GM21529 (cell line): ENCODE data around the gene PDE8B.

Experiments
- ATAC-seq: cut with Tn5 transposase; IDR thresholded peaks from one replicate; pipeline ENCODE4 v1.9.1; 2021; ENCODE audit not compliant: unreplicated experiment

PDE8B gene

DNA sequence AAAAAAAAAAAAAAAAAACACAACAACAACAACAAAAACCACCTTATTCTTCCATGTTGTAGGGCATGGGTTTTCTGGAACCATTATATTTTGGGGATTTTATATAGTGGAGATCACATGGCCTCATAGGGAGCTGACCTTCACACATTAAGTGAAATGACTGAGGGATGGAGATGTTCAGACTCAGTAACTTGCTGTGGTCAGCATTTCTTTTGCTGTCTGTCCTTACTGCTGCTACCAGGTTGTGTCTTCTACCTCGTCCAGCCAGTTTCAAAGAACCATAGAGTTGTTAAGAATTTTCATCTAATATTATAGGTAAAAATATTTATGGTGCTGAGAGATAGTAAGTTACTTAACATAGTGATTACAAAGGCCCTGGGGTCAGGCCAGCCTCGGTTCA lies 107.6 kb downstream of the PDE8B start:
- ATAC-seq, result no peak

DNA sequence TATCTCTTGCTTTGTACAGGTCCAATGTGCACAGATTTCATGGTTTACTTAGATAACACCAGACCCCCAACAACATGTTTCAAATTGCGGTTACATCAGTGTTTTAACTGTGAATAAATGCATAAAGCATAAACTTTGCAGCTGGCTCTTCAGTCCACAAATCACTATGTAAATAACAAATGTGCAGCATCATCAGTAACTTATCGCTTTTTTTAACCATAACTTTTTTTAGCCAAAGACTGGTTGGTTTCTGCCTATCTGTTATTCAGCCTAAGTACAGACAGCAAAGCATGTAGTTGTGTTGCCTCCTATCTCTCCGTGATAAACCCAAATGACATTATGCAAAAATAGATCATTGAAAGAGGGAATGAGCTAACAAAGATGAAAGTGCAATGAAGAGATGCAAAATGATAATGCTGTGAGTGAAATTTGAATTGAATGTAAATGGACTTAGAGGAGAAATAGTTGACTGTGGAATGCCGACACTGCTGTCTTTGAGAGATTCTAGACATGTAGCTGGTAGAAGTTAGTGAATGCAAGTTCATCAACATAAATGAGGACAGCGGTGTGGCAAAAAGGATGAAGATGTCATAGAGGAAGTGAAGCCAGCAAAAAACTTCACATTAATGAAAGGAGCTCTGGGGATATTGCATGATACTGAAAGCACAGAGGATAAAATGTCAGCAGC lies 108.8 kb downstream of the PDE8B start:
- ATAC-seq, result no peak

DNA sequence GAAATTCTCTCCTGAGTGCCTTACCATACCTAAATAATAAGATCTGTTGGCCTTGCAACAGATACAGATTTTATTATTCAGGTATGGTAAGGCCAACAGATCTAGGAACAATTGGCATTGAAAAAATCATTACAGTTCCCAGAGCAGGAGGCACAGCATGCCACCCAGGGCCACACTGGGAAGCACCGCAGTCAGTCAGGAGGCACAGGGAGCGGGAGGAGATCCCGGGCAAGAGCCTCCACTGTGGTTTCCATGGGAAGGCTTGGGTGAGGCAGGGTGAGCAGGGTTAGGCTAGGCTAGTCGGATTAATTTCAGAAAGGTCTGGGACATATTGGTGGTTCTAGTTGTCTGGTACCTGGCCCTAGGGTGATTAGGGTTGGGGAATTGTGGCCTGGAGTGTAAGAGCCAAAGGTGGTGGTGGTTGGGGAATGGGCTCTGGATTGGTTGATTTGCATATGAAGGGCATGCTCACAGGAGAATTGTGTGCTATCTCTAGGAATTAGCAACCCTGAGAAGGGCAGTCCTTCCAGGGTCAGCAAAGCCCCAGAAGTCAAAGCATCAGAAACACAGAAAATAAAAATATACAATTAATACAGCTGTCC lies 111.4 kb downstream of the PDE8B start:
- no peak for ATAC-seq

DNA sequence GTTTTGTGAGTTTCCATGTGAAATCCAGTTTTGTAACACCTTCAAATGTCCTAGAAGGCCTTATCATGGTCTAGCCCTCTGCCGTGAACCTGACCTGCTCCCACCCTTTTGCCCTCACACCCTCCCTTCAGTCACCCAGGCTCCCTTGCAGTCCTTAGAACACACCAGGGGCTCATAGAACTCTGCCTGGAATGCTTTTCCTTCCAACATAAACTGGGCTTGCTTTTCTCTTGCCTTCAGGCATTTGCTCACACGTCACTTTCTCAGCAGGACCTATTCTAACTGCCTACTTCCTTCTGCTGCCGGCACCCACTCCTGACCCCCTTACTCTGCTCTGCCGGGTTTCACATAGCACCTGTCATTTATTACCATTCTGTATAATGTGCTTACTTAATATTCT lies 111.9 kb downstream of the PDE8B start:
- ATAC-seq, result no peak

DNA sequence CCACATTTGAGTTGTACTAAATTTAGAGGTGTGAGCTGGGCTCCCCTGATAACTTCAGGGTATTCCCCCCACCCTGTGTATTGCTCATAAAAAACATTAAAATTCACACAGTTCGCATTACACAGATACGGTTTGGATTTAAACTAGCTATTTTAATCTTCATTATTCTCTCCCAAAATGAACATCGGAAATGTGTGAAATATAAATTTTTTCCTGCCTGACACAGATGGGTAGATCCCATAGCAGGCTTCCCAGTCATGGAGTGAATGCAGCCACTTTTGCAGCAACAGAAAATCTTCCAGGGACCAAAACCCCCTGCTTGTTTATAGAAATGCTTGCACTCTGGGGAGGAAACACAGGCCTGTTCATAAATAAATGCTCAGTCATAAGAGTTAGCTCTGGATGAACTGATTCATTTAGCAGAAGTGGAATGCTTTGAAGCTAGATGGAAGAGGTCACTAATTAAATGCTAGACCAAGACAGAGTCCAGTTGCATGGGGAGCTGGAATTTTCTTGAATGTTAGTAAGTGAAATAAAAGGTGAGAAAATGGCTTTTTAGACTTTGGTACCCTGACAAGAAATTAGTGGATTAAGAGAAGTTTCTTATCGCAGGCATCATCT lies 115.6 kb downstream of the PDE8B start:
- no peak for ATAC-seq

DNA sequence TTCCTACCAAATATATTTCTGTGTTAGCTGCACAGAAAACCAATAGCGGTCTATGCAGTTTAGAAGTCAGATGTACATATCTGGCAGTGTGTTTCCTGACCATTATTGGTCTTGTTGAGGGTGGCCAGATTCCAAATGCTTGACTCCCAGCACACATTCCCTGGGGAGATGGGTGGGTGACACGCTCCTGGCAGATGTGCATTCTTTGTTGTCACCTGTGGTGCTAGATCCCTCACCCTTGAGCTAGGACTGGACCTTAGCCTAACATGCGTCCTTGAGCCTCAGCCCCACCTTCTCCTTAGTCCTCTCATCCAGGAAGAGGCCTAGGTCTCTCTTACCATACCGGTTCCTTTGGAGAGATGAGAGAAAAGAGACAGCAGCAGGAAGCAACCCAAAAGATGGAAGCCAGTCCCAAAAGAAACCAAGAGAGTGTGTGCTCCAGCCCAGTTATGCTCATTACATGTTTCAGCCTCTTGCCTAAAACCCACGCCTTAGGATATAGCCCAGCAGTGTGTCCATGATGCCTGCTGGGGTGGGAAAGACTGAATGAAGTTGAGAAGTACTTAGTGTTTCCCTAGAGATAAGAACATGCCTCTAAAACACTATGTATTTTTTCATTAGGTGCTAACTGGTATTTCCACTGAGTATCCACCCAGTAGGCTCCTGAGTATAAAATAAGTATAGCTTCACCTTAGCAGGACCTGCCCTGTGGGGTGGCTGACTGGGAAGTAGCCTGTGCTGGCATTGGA lies 116.7 kb downstream of the PDE8B start:
- no peak for ATAC-seq

DNA sequence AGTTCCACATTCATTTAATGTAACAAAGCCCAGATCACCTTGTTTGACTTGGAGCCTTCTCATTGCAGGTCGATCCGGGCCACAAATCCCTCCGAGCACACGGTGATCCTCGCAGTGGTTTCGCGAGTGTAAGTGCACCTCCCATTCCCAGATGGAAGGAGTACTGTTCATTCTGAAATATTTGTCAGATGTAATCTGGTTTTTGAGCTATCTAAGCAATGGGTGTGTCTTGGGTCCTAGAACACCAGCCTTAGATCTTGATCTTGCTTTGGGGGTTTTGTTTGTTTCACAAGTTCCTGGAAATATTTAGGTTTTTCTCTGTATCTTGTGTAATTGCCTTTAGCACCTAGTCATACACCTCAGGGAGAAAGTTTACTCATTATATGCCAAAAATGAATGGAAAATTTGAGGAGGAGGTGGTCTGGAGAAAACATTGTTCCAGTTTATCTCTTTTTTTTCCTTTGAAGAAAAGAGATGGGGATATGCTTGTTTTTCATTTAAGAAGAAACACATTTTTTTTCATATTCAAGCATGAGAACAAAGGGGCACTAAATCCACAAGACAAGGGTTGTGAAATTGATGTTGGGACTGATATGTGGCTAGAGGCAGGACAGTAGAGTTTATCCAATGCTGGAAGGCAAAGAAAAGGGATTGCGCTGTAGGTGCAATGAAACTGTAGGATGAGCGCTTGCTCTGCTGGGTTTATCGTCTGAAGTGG lies 118.6 kb downstream of the PDE8B start:
- no peak for ATAC-seq

DNA sequence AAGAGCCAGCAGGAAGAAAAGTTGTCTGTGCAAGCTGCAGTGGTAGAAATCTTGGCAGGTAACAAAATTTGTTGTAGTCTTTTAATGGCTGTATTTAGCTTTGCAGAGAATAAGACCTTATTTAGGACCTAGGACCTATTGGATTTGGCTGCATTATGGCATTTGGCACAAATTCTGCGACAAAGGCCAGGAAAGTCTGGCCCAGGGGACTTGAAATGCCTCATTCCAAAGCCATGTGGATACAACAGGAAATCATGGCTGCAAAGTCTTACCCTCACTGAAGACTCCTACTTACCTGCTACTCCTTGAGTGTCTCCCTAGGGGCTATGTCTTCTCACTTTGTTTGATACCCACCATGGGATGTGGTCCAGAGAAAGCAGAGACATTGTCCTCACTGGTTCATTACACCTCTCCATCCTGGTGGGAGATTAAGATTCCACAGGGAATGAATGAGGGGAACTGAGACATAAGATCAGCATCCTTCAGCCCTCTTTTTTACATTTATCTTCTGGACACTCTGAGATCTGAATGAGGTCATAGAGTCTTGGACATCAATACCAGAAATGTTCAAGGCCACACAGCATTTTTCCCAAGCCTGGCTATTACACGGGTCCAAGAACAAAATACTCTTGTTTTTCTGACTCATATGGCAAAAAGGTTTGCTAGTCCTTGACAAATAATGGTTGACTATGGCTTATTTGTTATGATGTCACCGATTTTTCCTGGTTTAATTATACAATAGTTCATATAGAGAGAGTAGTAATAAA lies 119.4 kb downstream of the PDE8B start:
- no peak for ATAC-seq

DNA sequence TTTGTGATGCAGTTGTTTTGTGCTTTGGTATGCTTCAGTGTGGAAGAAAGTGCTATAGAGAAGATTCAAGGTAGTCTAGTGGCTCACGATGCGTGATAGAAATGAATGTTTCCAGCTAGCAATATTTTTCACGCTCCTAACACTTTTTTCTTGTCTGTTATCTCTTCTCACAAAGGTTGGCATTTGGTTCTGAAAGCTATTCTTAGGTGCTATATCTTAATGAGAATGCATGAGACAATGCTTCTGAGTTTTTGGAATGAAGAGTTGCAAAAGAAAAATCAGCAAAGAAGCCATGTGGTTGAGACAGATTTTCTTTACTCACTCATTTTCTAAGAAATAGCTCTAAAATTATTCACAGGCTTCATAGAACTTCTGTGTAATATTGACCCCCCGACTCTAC lies 122.6 kb downstream of the PDE8B start:
- ATAC-seq, result no peak

DNA sequence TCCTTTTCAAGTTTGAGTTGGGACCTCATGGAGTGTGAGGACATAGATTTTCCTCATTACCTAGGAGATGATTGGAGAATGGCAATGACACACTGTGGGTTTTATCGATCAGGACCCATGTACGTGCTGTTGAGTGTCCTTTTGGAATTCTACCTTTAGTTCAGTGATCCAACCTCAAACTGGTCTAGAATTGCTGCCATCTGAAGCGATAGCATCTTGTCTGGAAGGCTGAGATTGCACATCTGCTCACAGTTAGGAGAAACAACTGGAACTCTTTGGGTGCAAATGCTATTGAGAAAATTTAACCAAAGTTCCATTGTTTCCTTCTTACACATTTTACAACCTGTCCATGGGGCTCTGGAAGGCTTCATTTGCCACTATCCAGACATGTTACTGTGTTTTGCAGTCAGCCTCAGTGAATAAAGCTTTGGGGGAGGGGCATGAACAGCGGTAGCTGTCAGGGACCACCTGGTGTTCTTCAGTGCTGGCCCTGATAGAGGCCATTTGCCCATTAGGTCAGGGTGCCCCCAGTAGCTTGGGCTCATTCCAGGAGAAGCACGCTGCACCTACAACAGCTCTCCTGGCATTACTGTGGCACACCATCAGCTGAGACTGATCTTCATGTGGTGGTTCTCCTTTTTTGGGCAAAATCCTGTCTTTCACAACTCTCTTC lies 123.1 kb downstream of the PDE8B start:
- no peak for ATAC-seq

DNA sequence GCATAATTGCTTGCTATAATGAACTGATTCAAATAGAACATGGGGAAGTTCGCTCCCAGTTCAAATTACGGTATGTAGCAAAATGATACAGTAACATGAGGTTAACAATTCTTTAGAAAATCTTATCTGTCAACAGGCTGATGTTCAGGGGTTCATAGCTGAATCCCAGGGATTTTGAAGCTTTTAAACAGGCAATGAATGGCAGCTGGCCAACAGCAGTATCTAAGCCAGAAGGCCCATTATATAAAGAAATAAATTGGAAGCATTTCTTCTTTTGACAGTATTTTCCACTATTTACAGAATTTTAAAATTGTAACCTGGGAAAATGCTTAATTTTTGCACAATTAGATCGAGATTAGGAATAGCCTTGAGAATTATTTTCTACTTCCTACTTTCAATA lies 126.8 kb downstream of the PDE8B start:
- no peak for ATAC-seq

DNA sequence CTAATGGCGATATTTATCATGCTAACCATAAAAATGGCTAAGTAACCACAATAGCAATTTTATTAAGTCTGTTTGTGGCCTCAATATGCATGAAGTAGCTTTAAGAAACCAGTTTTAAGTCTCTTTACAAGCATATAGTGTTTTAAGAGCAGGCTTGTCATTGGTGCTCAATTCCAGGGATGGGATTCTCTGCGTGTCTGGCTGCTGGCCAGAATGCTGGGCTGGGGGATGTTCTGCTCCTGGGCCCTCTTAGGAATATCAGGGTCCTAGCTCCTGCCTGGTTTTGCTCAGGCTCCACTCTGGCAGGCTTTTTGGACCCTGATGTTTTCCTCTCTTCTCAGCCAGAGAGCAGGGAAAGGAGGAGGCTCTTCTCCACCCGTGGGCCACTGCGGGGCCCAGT lies 127.2 kb downstream of the PDE8B start:
- no peak for ATAC-seq

DNA sequence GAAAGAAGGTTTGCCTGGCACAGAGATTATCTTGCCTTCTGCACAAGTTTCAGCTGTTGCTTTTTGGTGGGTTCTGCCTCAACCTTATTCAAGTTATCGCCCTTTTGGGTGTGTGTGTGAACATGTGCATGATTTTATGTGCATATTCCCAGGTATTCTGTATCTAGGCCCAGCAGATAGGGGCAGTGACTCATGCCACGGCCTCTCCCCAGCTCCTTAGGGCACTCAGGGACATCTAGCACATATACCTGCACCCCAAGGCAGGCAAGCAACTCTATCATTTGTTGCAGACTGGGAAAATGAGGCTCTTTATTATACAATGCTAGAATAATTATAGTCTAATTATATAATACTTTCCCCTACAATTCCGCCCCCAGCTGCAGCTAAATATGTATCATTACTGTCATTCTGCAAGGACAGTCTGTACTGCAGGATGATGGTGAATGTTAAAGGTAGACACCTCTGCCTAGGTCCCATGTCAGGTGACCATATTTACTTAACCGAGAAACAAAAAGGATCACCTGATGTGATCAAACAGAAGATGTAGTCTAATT lies 128.9 kb downstream of the PDE8B start:
- ATAC-seq, result no peak

DNA sequence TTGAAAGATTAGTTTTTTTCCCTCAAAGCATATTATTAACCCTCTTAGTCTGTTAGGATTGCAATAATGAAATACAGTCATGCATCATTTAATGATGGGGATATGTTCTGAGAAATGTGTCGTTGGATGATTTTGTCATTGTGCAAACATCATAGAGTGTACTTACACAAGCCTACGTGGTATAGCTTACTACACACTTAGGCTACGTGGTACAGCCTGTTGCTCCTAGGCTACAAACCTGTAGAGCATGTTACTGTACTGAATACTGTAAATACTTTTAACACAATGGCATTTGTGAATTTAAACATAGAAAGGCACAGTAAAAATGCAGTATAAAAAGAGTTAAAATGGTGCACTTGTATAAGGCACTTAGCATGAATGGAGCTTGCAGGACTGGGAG lies 132.7 kb downstream of the PDE8B start:
- no peak for ATAC-seq

DNA sequence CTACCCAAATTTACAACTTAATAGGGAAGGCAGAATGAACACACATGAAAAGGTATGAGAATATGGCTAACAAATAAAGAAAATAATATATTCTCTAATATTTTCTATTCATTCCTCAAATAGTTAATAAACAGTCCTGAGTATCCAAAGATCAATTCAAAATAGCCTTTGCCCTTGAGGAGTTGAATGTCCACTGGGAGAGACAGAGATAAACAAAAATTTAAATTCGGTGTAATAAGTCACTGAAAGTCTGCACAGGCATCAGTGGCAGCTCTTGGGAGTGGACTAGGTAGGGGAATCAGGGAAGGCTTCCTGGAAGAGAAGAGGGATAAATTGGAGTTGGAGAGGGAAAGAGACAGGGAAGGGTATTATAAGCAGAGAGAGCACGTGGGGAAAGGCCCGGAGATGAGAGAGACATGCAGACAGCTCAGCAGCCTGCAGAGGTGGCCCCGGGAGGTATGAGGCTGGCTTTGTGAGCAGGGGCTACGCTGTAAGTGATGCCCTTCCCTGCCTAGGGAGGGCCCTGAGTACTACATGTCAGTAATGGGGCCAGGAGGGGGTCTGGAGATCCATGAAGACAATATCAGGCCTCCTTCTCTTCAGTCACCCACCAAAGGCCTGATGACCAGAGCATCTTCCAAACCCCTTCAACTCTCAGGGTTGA lies 137.1 kb downstream of the PDE8B start:
- ATAC-seq, result no peak

DNA sequence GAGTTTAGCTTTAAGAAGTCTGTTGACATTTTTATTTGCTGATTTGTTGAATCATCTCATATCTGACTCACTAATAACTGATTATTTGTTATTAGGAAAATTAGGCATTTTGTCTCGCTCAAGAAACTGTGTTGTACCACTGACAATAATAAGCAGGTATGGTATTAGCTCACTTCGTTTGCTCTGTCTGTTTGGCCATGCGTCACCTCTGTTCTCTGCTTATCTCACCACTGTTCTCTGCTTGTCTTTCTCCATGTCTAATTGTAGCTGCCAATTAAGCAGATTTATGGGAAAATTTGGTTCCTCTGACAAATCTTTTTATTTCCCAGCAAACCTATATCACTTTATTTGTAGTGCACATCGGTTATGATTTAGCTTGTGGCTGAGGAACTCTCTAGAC lies 142.8 kb downstream of the PDE8B start:
- no peak for ATAC-seq

DNA sequence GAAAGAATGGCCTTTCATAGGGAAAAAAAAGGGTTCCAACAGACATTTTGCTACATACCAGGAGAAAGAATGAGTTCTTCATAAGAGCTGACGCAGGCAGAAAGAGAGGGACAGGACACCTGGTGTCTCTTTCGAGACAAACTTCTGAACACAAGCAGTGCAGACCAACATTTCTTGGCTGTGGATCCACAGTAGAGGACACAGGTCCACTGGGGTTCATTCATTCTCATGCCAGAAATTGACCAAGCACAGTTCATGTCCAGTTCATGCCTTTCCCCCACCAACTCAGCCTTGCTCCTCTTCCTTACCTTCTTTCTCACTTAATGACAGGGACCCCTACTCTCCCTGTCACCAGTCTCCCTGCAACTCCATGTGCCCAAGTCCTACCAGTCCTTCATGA lies 144.0 kb downstream of the PDE8B start:
- no peak for ATAC-seq

DNA sequence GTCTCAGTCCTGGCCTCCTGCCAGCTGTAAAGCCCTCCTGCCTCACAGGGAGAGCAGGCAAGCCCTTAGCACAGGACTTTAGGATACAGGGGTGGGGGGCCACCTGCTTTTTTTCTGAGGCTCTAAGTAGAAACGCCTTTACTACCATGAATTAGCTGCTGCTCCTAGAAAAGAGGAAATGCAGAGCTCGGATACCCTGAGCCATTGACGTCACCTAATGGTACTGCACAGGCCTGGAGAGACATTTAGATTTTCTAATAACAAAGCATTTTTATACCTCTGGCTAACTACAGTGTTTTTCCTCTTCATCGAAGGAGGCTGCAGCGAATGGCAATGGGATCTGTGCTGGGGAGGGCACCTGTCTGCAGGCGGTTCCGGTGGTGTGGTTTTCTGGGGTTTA lies 144.6 kb downstream of the PDE8B start:
- no peak for ATAC-seq

DNA sequence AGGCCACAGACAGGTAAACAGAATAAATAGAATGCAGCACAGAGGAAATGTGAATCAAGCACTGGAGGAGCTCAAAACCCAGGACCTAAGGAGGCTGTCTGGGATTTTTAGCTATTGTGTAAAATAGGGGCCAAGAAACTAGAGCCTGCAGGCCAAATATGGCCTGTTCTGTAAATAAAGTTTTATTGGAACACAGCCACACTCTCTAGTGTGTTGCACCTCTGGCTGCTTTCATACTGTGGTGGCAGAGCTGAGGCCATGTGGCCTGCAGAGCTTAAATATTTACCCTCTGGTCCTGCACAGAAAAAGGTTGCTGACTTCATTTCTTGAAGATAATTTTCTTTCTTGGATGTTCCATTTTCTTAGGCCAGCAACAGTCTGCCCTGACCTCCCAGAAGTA lies 145.3 kb downstream of the PDE8B start:
- no peak for ATAC-seq
